KMS-11 (cell line): ENCODE measurements around the gene ADAMTSL4.

Experiments used
- H2AFZ ChIP-seq: fragments of 200-600 bp; sonication (generic); 2 replicates; pipeline ENCODE4 v1.6.1; 2016; ENCODE audit warnings: antibody characterized with exemption, mixed run types, low read depth
- H3K27ac ChIP-seq: fragments of 200-600 bp; sonication (generic); 2 replicates; pipeline ENCODE4 v1.6.1; 2016; ENCODE audit warnings: mild to moderate bottlenecking, mixed run types
- H3K27me3 ChIP-seq: fragments of 200-600 bp; sonication (generic); 2 replicates; pipeline ENCODE4 v1.6.1; 2017; ENCODE audit warnings: mild to moderate bottlenecking, low read depth, mixed run types, moderate library complexity; ENCODE audit not compliant: insufficient read depth
- H3K36me3 ChIP-seq: fragments of 200-600 bp; sonication (generic); 2 replicates; pipeline ENCODE4 v1.6.1; 2017; ENCODE audit warnings: mild to moderate bottlenecking, mixed run types; ENCODE audit not compliant: insufficient read depth
- H3K4me1 ChIP-seq: fragments of 200-600 bp; sonication (generic); 2 replicates; pipeline ENCODE4 v1.6.1; 2016; ENCODE audit warnings: mild to moderate bottlenecking, low read depth, mixed run types; ENCODE audit not compliant: poor library complexity, severe bottlenecking
- H3K4me2 ChIP-seq: fragments of 200-600 bp; sonication (generic); 2 replicates; pipeline ENCODE4 v1.7.0; 2016; ENCODE audit warnings: mild to moderate bottlenecking, mixed run types
- H3K4me3 ChIP-seq: fragments of 200-600 bp; sonication (generic); IDR thresholded peaks from 2 replicates; pipeline ENCODE4 v1.6.1; 2017; ENCODE audit warnings: low read depth, low read length, mixed read lengths; ENCODE audit not compliant: insufficient read depth
- H3K79me2 ChIP-seq: fragments of 200-600 bp; sonication (generic); 2 replicates; pipeline ENCODE4 v1.6.1; 2016; ENCODE audit warnings: low read depth, mixed run types; ENCODE audit not compliant: insufficient read depth
- H3K9ac ChIP-seq: fragments of 200-600 bp; sonication (generic); 2 replicates; pipeline ENCODE4 v1.6.1; 2016; ENCODE audit warnings: mild to moderate bottlenecking, mixed run types
- H4K20me1 ChIP-seq: fragments of 200-600 bp; sonication (generic); 2 replicates; pipeline ENCODE4 v1.6.1; 2016; ENCODE audit warnings: mild to moderate bottlenecking, mixed run types; ENCODE audit not compliant: insufficient read depth
- TF ChIP-seq, protein P1 (sequence below): fragments of 200-600 bp; sonication (generic); conservative IDR thresholded peaks from 2 replicates; pipeline ENCODE4 v1.6.1; 2017; ENCODE audit warnings: low read depth, mild to moderate bottlenecking, antibody characterized with exemption, low read length, moderate library complexity, mixed read lengths

The ADAMTSL4 gene

DNA sequence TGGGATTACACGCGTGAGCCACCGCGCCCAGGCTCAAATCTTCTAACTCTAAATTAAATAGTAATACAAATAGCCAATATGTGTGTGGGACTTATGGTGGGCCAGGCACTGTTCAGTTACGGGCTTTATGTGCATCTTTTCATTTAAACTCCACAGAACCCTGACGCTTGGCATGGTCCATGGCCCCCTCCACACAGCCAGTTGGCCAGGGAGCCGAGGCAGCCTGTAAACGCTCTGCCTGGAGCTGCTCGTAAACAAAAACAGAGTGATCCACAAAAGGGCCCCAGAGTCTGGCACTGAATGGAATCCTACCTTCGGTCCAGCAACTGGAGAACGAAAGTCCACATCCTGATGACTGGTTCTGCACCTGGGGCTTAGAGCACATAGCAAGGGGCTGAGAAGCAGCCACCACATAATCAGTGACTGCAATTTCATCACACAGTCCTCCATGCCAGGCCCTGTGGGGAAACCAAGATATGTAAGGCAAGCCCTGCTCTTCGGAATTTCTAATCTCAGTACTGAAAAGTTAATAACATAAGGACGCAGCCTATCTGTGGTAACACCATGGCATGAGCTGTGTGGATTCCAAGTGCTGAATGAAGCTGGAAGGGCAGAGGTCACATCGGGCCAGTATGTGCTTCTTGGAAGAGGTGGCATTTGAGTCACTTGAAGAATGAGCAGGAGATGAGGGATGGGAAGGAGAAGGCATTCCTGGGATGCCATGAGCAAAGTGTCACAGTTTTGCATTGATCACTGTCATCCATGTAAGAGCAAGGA lies 13.5 kb upstream of the ADAMTSL4 start:
- no peaks in the 10 kb centered on the region for H3K27me3 ChIP-seq
- H4K20me1 ChIP-seq, result no peaks in the 10 kb centered on the region
- no peak overlapping the region for H3K27ac ChIP-seq
- H3K79me2 ChIP-seq, result no peaks in the 10 kb centered on the region
- H3K4me3 ChIP-seq, result no peak overlapping the region
- H2AFZ ChIP-seq, result no peak overlapping the region
- H3K36me3 ChIP-seq, result no peaks in the 10 kb centered on the region
- TF ChIP-seq, protein P1, sequence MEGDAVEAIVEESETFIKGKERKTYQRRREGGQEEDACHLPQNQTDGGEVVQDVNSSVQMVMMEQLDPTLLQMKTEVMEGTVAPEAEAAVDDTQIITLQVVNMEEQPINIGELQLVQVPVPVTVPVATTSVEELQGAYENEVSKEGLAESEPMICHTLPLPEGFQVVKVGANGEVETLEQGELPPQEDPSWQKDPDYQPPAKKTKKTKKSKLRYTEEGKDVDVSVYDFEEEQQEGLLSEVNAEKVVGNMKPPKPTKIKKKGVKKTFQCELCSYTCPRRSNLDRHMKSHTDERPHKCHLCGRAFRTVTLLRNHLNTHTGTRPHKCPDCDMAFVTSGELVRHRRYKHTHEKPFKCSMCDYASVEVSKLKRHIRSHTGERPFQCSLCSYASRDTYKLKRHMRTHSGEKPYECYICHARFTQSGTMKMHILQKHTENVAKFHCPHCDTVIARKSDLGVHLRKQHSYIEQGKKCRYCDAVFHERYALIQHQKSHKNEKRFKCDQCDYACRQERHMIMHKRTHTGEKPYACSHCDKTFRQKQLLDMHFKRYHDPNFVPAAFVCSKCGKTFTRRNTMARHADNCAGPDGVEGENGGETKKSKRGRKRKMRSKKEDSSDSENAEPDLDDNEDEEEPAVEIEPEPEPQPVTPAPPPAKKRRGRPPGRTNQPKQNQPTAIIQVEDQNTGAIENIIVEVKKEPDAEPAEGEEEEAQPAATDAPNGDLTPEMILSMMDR, result no peak
- no peak overlapping the region for H3K4me2 ChIP-seq
- H3K9ac ChIP-seq, result no peak overlapping the region
- peaks cover 5% of the 10 kb centered on the region for H3K4me1 ChIP-seq

DNA sequence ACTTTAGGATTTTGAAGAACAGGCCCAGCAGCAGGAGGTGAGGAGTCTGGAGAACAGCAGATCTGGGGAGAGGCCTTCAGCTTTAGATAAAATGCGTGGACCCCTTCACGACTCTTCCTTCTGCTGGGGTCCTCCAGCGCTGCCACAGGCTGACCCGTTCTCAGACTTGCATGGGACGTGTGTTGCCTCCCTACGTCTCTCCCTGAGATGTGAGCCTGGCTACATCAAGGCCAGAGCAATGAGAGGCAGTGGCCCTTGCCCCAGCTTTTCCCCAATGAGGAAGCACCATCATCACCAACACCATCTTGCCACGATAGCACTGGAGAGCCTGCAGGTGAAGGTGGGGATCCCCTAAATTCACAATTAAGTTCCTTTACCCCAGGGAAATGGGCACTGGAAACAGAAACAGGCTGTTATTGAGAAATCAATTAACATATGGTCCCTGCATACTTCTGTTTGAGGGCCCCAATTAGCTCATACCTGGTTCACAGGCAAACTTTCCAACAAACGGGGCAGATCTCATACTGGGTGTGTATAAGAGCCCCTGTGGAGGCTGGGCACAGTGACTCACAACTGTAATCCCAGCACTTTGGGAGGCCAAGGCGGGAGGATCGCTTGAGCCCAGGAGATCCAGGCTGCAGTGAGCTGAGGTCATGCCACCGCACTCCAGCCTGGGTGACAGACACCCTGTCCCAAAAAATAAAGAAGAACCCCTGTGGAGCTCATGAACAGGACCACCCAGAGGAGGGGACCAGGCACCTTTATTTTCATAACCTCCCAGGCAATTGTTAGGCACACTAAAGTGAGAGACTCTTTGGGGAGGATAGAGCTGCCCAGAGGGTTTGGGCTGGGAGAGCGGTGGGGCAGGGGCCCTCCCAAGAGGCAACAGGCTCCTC lies 12.1 kb upstream of the ADAMTSL4 start:
- no peak overlapping the region for H3K9ac ChIP-seq
- H4K20me1 ChIP-seq, result no peaks in the 10 kb centered on the region
- H3K79me2 ChIP-seq, result no peaks in the 10 kb centered on the region
- no peaks in the 10 kb centered on the region for H3K36me3 ChIP-seq
- TF ChIP-seq, protein P1, result no peak
- H2AFZ ChIP-seq, result no peak overlapping the region
- H3K27ac ChIP-seq, result no peak overlapping the region
- H3K27me3 ChIP-seq, result no peaks in the 10 kb centered on the region
- H3K4me3 ChIP-seq, result no peak overlapping the region
- no peak overlapping the region for H3K4me2 ChIP-seq
- peaks cover 5% of the 10 kb centered on the region for H3K4me1 ChIP-seq

DNA sequence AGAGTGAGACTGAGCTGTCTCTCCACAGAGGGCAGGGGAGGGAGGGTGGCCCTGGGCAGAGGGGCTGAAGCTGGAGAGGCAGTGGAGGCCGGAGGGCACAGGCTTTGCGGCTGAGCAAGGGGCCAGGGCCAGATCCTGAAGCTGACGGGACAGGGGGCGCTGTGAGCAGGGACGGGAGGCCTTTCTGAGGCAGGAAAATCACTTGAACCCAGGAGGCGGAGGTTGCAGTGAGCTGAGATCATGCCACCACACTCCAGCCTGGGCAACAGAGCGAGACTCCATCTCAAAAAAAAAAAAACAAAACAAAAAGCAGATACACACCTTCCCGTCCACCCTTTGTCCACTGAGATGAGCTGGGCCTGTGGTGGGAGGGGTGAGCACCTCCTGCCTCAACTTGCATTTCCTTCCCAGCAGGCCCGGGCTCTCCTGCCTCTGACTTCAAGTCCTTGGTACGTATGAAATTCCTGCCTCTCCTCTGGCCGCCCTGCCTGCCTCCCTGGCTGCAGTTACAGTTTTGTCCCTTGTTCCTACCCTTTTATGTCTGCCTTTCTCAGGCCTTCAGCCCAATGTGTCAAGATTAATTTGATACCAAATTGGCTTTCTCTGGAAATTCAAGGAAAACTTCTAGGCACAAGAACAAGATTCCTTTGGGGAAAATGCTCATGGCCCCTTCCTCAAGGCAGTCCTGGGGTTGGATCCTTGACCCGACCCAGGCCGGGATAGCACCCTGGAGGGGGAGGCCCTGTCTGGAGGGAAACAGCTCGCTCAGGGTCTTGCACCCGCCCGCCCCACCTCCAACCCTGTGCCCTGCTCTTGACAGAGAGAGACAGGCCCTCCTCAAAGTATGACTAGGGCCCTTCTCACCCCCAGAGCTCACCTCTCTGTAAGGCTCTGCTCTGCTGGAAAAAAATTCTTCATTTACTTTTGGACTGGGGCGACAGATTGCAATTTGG lies 11.2 kb upstream of the ADAMTSL4 start:
- no peak overlapping the region for H3K27ac ChIP-seq
- no peak overlapping the region for H3K9ac ChIP-seq
- TF ChIP-seq, protein P1, result no peak
- H4K20me1 ChIP-seq, result no peaks in the 10 kb centered on the region
- H2AFZ ChIP-seq, result no peak overlapping the region
- H3K4me2 ChIP-seq, result no peak overlapping the region
- H3K36me3 ChIP-seq, result no peaks in the 10 kb centered on the region
- H3K27me3 ChIP-seq, result no peaks in the 10 kb centered on the region
- H3K79me2 ChIP-seq, result no peaks in the 10 kb centered on the region
- H3K4me1 ChIP-seq, result peaks cover under 1% of the 10 kb centered on the region
- H3K4me3 ChIP-seq, result no peak overlapping the region

DNA sequence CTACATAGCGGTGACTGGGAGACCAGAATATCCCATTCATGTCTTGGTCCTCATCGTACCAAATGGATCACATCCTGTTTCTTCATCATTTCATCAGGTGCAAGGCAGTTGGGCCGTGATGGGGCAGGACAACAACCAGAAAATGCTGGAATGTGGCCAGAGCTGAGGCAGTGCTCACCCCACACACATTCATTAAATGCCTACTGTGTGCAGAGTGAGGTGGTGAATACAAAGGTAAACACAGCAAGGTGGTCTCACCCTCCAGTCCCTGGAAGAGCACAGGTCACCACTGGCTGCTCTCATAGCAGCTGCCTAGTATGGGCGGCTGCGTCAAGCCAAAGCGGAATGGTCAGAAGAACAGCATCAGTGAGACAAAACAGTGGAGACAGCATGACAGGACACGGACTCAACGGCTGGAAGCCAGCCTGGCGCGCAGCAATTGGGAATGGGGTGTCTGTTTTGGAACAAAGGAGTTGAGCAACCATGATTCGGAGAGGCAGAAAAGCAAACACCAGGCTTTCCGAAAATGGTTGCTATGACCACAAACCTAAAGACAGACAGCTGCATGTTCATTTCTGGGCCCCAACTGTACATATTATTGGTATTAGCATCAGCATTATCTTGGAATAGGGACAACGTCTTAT lies 5.6 kb upstream of the ADAMTSL4 start:
- no peaks in the 10 kb centered on the region for H3K79me2 ChIP-seq
- TF ChIP-seq, protein P1, result no peak
- no peak overlapping the region for H3K9ac ChIP-seq
- H3K4me3 ChIP-seq, result no peak overlapping the region
- H3K4me2 ChIP-seq, result no peak overlapping the region
- H3K4me1 ChIP-seq, result peaks cover 11% of the 10 kb centered on the region
- H3K27ac ChIP-seq, result no peak overlapping the region
- H3K27me3 ChIP-seq, result no peaks in the 10 kb centered on the region; the same call in 1 of the 2 replicates
- H2AFZ ChIP-seq, result no peak overlapping the region
- H3K36me3 ChIP-seq, result no peaks in the 10 kb centered on the region
- H4K20me1 ChIP-seq, result no peaks in the 10 kb centered on the region
